Suprapubic skin (tissue), 4 donors: Measurements from ENCODE around the gene C16orf90. TPM values are rescaled to one million over a fixed set of nuclear protein-coding genes. Genes with fewer than 3 reads are reported as not detected.

Experiments used
- DNase-seq, 2 donors: peaks; one replicate each; pipeline ENCODE4 v3.0.0-alpha.2; 2019; ENCODE audit warnings: low spot score in 2 of 2
- H3K27ac ChIP-seq: fragments of 200-600 bp; sonication (generic); one replicate; pipeline ENCODE4 v1.5.1; 2019
- H3K27me3 ChIP-seq: fragments of 200-600 bp; sonication (generic); one replicate; pipeline ENCODE4 v1.5.1; 2019
- H3K36me3 ChIP-seq: fragments of 200-600 bp; sonication (generic); one replicate; pipeline ENCODE4 v1.5.1; 2019
- H3K4me1 ChIP-seq: fragments of 200-600 bp; sonication (generic); one replicate; pipeline ENCODE4 v1.5.1; 2019
- H3K4me3 ChIP-seq: fragments of 200-600 bp; sonication (generic); one replicate; pipeline ENCODE4 v1.5.1; 2019; ENCODE audit warnings: mild to moderate bottlenecking
- H3K9me3 ChIP-seq: fragments of 200-600 bp; sonication (generic); one replicate; pipeline ENCODE4 v1.5.1; 2019
- CTCF ChIP-seq, 2 donors: fragments of 200-600 bp in 1 of 2; fragments of 450-650 bp in 1 of 2; sonication (generic) in 1 of 2; IDR thresholded peaks; one replicate each; pipeline ENCODE4 v1.5.1; 2016 to 2019; ENCODE audit warnings: antibody characterized with exemption in 2 of 2, mild to moderate bottlenecking in 1 of 2, moderate library complexity in 1 of 2
- EP300 ChIP-seq: sonication (generic); formaldehyde crosslinking; IDR thresholded peaks from one replicate; pipeline ENCODE4 v1.6.1; 2017; ENCODE audit warnings: antibody characterized with exemption
- POLR2A ChIP-seq, 2 donors: fragments of 450-650 bp; IDR thresholded peaks; one replicate each; pipeline ENCODE4 v1.6.1; 2017; ENCODE audit warnings: antibody characterized with exemption in 2 of 2, mild to moderate bottlenecking in 2 of 2, moderate library complexity in 2 of 2
- POLR2AphosphoS5 ChIP-seq, 3 donors: sonication (generic); formaldehyde crosslinking; IDR thresholded peaks; one replicate each; pipeline ENCODE4 v1.6.1; 2017; ENCODE audit warnings: antibody characterized with exemption in 3 of 3
- WGBS: methylation state at CpG from one replicate; pipeline ENCODE4 v1.1.5; 2018; 5-methylcytosine and 5-hydroxymethylcytosine counted together
- total RNA-seq, 4 donors: library from RNA; depleted of rRNA; stranded (reverse); fragments of >200 nt; gene quantifications; one replicate each; pipeline ENCODE4 v1.1.0, GENCODE V29; 2016

C16orf90 gene
- total RNA-seq, 4 donors from 2014 or later = not detected

GRCh38 chr16:3520841-3521240 lies 25.6 kb upstream of the C16orf90 start:
- WGBS = 44% methylated on average over 8 of the region's 8 CpGs
- no peaks in the 10 kb centered on the region for H3K27me3 ChIP-seq
- H3K4me1 ChIP-seq = no peaks in the 10 kb centered on the region
- H3K27ac ChIP-seq = peak overlapping the region; percentile 32
- no peak for DNase-seq
- peaks cover 65% of the 10 kb centered on the region for H3K36me3 ChIP-seq
- H3K4me3 ChIP-seq = no peak overlapping the region
- no peaks in the 10 kb centered on the region for H3K9me3 ChIP-seq
- TF ChIP-seq CTCF (IDR thresholded peaks at IDR 0.05) (no peak), POLR2AphosphoS5 (IDR thresholded peaks at IDR 0.05) (no peak), POLR2A (IDR thresholded peaks at IDR 0.05) (no peak), EP300 (no peak)

GRCh38 chr16:3520413-3520812 lies 25.1 kb upstream of the C16orf90 start:
- DNase-seq = no peak
- no peaks in the 10 kb centered on the region for H3K4me1 ChIP-seq
- TF ChIP-seq POLR2AphosphoS5 (IDR thresholded peaks at IDR 0.05) = no peak
- no peaks in the 10 kb centered on the region for H3K27me3 ChIP-seq
- WGBS = 61% methylated on average over 4 of the region's 4 CpGs
- H3K27ac ChIP-seq = peak overlapping the region; percentile 32
- no peaks in the 10 kb centered on the region for H3K9me3 ChIP-seq
- H3K4me3 ChIP-seq = no peak overlapping the region
- H3K36me3 ChIP-seq = peaks cover 63% of the 10 kb centered on the region

- Histone ChIP-seq H3K4me1 (no peaks in the 10 kb centered on the region), H3K27ac (no peak overlapping the region), H3K27me3 (no peaks in the 10 kb centered on the region), H3K9me3 (no peaks in the 10 kb centered on the region), H3K36me3 (peaks cover 60% of the 10 kb centered on the region), H3K4me3 (no peak overlapping the region)
- no peak for TF ChIP-seq EP300
- no peak for DNase-seq
- WGBS = 91% methylated on average over 2 of the region's 2 CpGs
These were observed 24.3 kb upstream of the C16orf90 start for GRCh38 chr16:3519581-3519980.

GRCh38 chr16:3518986-3519348 lies 23.7 kb upstream of the C16orf90 start:
- no peaks in the 10 kb centered on the region for H3K27me3 ChIP-seq
- peak in 1 of 2 donors; percentile 56 for DNase-seq
- 88% methylated on average over 4 of the region's 8 CpGs for WGBS
- no peaks in the 10 kb centered on the region for H3K9me3 ChIP-seq
- peaks cover 62% of the 10 kb centered on the region for H3K36me3 ChIP-seq
- no peak overlapping the region for H3K4me3 ChIP-seq
- TF ChIP-seq EP300 = no peak
- TF ChIP-seq POLR2A (IDR thresholded peaks at IDR 0.05) = no peak
- TF ChIP-seq POLR2AphosphoS5 (IDR thresholded peaks at IDR 0.05) = no peak
- no peak for TF ChIP-seq CTCF (IDR thresholded peaks at IDR 0.05)
- H3K27ac ChIP-seq = no peak overlapping the region
- H3K4me1 ChIP-seq = no peaks in the 10 kb centered on the region

- Histone ChIP-seq H3K9me3 (no peaks in the 10 kb centered on the region), H3K4me3 (no peak overlapping the region), H3K27me3 (no peaks in the 10 kb centered on the region), H3K27ac (no peak overlapping the region), H3K4me1 (no peaks in the 10 kb centered on the region), H3K36me3 (peaks cover 62% of the 10 kb centered on the region)
- TF ChIP-seq POLR2A (IDR thresholded peaks at IDR 0.05) = no peak
- no peak for TF ChIP-seq POLR2AphosphoS5 (IDR thresholded peaks at IDR 0.05)
- TF ChIP-seq CTCF (IDR thresholded peaks at IDR 0.05) = no peak
- no peak for TF ChIP-seq EP300
- WGBS = 84% methylated on average over 6 of the region's 6 CpGs
- DNase-seq = no peak
These were observed 23.1 kb upstream of the C16orf90 start for GRCh38 chr16:3518292-3518985.

GRCh38 chr16:3515897-3516296 lies 20.6 kb upstream of the C16orf90 start:
- TF ChIP-seq CTCF (IDR thresholded peaks at IDR 0.05) = no peak
- TF ChIP-seq EP300 = no peak
- no peak for TF ChIP-seq POLR2A (IDR thresholded peaks at IDR 0.05)
- no peak for TF ChIP-seq POLR2AphosphoS5 (IDR thresholded peaks at IDR 0.05)
- DNase-seq = no peak
- H3K36me3 ChIP-seq = peaks cover 74% of the 10 kb centered on the region

More at GRCh38 chr16:3515897-3516296, 20.6 kb upstream of the C16orf90 start:
- no peaks in the 10 kb centered on the region for H3K9me3 ChIP-seq
- H3K27me3 ChIP-seq = no peaks in the 10 kb centered on the region
- H3K27ac ChIP-seq = no peak overlapping the region
- no peak overlapping the region for H3K4me3 ChIP-seq
- no peaks in the 10 kb centered on the region for H3K4me1 ChIP-seq
- WGBS = 89% methylated on average over 4 of the region's 4 CpGs
